Activated naive CD8-positive, alpha-beta T cell treated with anti-CD3 and anti-CD28 coated beads, Interleukin-2, amount 50 U/mL, for 24 hours (primary cell): ENCODE measurements around the gene SLC10A2.

Experiments used
- ATAC-seq: fragments of 150-1000 bp; cut with Tn5 transposase; one replicate; pipeline ENCODE4 v1.10.0; 2021
- DNase-seq: peaks from one replicate; pipeline ENCODE4 v3.0.0; 2021
- H3K27ac Mint-ChIP-seq: one replicate; pipeline ENCODE4 v1.8.0; 2021; ENCODE audit warnings: mild to moderate bottlenecking, mixed read lengths
- H3K27me3 Mint-ChIP-seq: one replicate; pipeline ENCODE4 v1.8.0; 2021; ENCODE audit warnings: mixed read lengths
- H3K36me3 Mint-ChIP-seq: one replicate; pipeline ENCODE4 v1.8.0; 2021; ENCODE audit warnings: low read depth, mixed read lengths
- H3K4me1 Mint-ChIP-seq: one replicate; pipeline ENCODE4 v1.8.0; 2021; ENCODE audit warnings: mixed read lengths
- H3K4me3 Mint-ChIP-seq: one replicate; pipeline ENCODE4 v1.8.0; 2021; ENCODE audit warnings: mild to moderate bottlenecking, moderate library complexity, mixed read lengths
- H3K9me3 Mint-ChIP-seq: one replicate; pipeline ENCODE4 v1.8.0; 2021; ENCODE audit warnings: mixed read lengths

The SLC10A2 gene

GRCh38 chr13:103068836-103069235 is 2.6 kb upstream of the SLC10A2 start:
- Mint-ChIP-seq H3K4me1 (no peaks in the 10 kb centered on the region), H3K27ac (no peak overlapping the region), H3K27me3 (no peaks in the 10 kb centered on the region), H3K9me3 (no peaks in the 10 kb centered on the region), H3K36me3 (no peaks in the 10 kb centered on the region), H3K4me3 (no peak overlapping the region)
- DNase-seq (no peak), ATAC-seq (no peak)

- H3K27ac Mint-ChIP-seq: no peak overlapping the region
- H3K4me3 Mint-ChIP-seq: no peak overlapping the region
- no peaks in the 10 kb centered on the region for H3K27me3 Mint-ChIP-seq
- DNase-seq (no peak), ATAC-seq (no peak)
- no peaks in the 10 kb centered on the region for H3K9me3 Mint-ChIP-seq
- H3K36me3 Mint-ChIP-seq: no peaks in the 10 kb centered on the region
- H3K4me1 Mint-ChIP-seq: no peaks in the 10 kb centered on the region
These were observed 1.7 kb upstream of the SLC10A2 start for GRCh38 chr13:103067751-103068555.

- H3K27ac Mint-ChIP-seq: no peak overlapping the region
- no peaks in the 10 kb centered on the region for H3K4me1 Mint-ChIP-seq
- no peak overlapping the region for H3K4me3 Mint-ChIP-seq
- ATAC-seq: no peak
- H3K27me3 Mint-ChIP-seq: no peaks in the 10 kb centered on the region
- H3K36me3 Mint-ChIP-seq: no peaks in the 10 kb centered on the region
- no peak for DNase-seq
- no peaks in the 10 kb centered on the region for H3K9me3 Mint-ChIP-seq
These were observed 646 bp upstream of the SLC10A2 start for GRCh38 chr13:103066781-103067345.

GRCh38 chr13:103063376-103063775 is 2.8 kb downstream of the SLC10A2 start:
- ATAC-seq: no peak
- H3K4me3 Mint-ChIP-seq: no peak overlapping the region
- no peak for DNase-seq
- H3K4me1 Mint-ChIP-seq: no peaks in the 10 kb centered on the region
- H3K27me3 Mint-ChIP-seq: no peaks in the 10 kb centered on the region
- no peaks in the 10 kb centered on the region for H3K36me3 Mint-ChIP-seq
- H3K9me3 Mint-ChIP-seq: peaks cover 6% of the 10 kb centered on the region
- H3K27ac Mint-ChIP-seq: no peak overlapping the region

GRCh38 chr13:103062079-103062478 is 4.1 kb downstream of the SLC10A2 start:
- no peak for DNase-seq
- no peak overlapping the region for H3K27ac Mint-ChIP-seq
- ATAC-seq: no peak
- H3K36me3 Mint-ChIP-seq: no peaks in the 10 kb centered on the region
- peaks cover 9% of the 10 kb centered on the region for H3K9me3 Mint-ChIP-seq
- H3K4me1 Mint-ChIP-seq: no peaks in the 10 kb centered on the region
- H3K4me3 Mint-ChIP-seq: no peak overlapping the region
- no peaks in the 10 kb centered on the region for H3K27me3 Mint-ChIP-seq

GRCh38 chr13:103056008-103056407 is 10.2 kb downstream of the SLC10A2 start:
- Mint-ChIP-seq H3K4me3 (no peak overlapping the region), H3K27me3 (no peaks in the 10 kb centered on the region), H3K4me1 (no peaks in the 10 kb centered on the region), H3K36me3 (peaks cover 1% of the 10 kb centered on the region), H3K9me3 (peaks cover 28% of the 10 kb centered on the region), H3K27ac (no peak overlapping the region)
- no peak for DNase-seq
- no peak for ATAC-seq

- Mint-ChIP-seq H3K36me3 (peaks cover 1% of the 10 kb centered on the region), H3K27ac (no peak overlapping the region), H3K4me1 (no peaks in the 10 kb centered on the region), H3K9me3 (peaks cover 28% of the 10 kb centered on the region), H3K27me3 (no peaks in the 10 kb centered on the region), H3K4me3 (no peak overlapping the region)
- no peak for DNase-seq
- no peak for ATAC-seq
These were observed 11.1 kb downstream of the SLC10A2 start for GRCh38 chr13:103055166-103055565.

- no peaks in the 10 kb centered on the region for H3K9me3 Mint-ChIP-seq
- H3K36me3 Mint-ChIP-seq: no peaks in the 10 kb centered on the region
- ATAC-seq (no peak), DNase-seq (no peak)
- H3K27ac Mint-ChIP-seq: no peak overlapping the region
- H3K4me1 Mint-ChIP-seq: no peaks in the 10 kb centered on the region
- H3K27me3 Mint-ChIP-seq: peaks cover 1% of the 10 kb centered on the region
- H3K4me3 Mint-ChIP-seq: no peak overlapping the region
These were observed 19.5 kb downstream of the SLC10A2 start for GRCh38 chr13:103046676-103047075.

- Mint-ChIP-seq H3K27me3 (peaks cover 1% of the 10 kb centered on the region), H3K36me3 (no peaks in the 10 kb centered on the region), H3K9me3 (no peaks in the 10 kb centered on the region), H3K4me3 (no peak overlapping the region), H3K27ac (no peak overlapping the region), H3K4me1 (no peaks in the 10 kb centered on the region)
- DNase-seq: no peak
- no peak for ATAC-seq
These were observed 22.2 kb downstream of the SLC10A2 start for GRCh38 chr13:103044056-103044455.

GRCh38 chr13:103040006-103040405 is 26.2 kb downstream of the SLC10A2 start:
- H3K27ac Mint-ChIP-seq: no peak overlapping the region

GRCh38 chr13:103039183-103039582 is 27.0 kb downstream of the SLC10A2 start:
- no peak for ATAC-seq
- no peaks in the 10 kb centered on the region for H3K4me1 Mint-ChIP-seq
- no peak for DNase-seq
- H3K9me3 Mint-ChIP-seq: no peaks in the 10 kb centered on the region
- H3K27ac Mint-ChIP-seq: no peak overlapping the region
- H3K4me3 Mint-ChIP-seq: no peak overlapping the region
- H3K36me3 Mint-ChIP-seq: no peaks in the 10 kb centered on the region
- peaks cover 1% of the 10 kb centered on the region for H3K27me3 Mint-ChIP-seq

More at GRCh38 chr13:103040006-103040405, 26.2 kb downstream of the SLC10A2 start:
- no peaks in the 10 kb centered on the region for H3K4me1 Mint-ChIP-seq
- H3K27me3 Mint-ChIP-seq: peaks cover 1% of the 10 kb centered on the region
- no peak overlapping the region for H3K4me3 Mint-ChIP-seq
- no peaks in the 10 kb centered on the region for H3K9me3 Mint-ChIP-seq
- no peak for ATAC-seq
- H3K36me3 Mint-ChIP-seq: no peaks in the 10 kb centered on the region
- no peak for DNase-seq

- H3K36me3 Mint-ChIP-seq: no peaks in the 10 kb centered on the region
- no peak overlapping the region for H3K27ac Mint-ChIP-seq
- ATAC-seq: no peak
These were observed 29.9 kb downstream of the SLC10A2 start for GRCh38 chr13:103036268-103036667.

GRCh38 chr13:103033999-103034398 is 32.2 kb downstream of the SLC10A2 start:
- Mint-ChIP-seq H3K27ac (no peak overlapping the region), H3K4me1 (peaks cover 7% of the 10 kb centered on the region), H3K4me3 (no peak overlapping the region), H3K27me3 (no peaks in the 10 kb centered on the region), H3K9me3 (no peaks in the 10 kb centered on the region), H3K36me3 (no peaks in the 10 kb centered on the region)
- no peak for DNase-seq
- ATAC-seq: no peak

More at GRCh38 chr13:103036268-103036667, 29.9 kb downstream of the SLC10A2 start:
- H3K9me3 Mint-ChIP-seq: no peaks in the 10 kb centered on the region
- no peak for DNase-seq
- H3K4me3 Mint-ChIP-seq: no peak overlapping the region
- H3K27me3 Mint-ChIP-seq: no peaks in the 10 kb centered on the region
- H3K4me1 Mint-ChIP-seq: peaks cover 2% of the 10 kb centered on the region

- peaks cover 7% of the 10 kb centered on the region for H3K4me1 Mint-ChIP-seq
- no peak overlapping the region for H3K27ac Mint-ChIP-seq
- no peaks in the 10 kb centered on the region for H3K27me3 Mint-ChIP-seq
- peaks cover 3% of the 10 kb centered on the region for H3K9me3 Mint-ChIP-seq
- H3K36me3 Mint-ChIP-seq: no peaks in the 10 kb centered on the region
- DNase-seq (no peak), ATAC-seq (no peak)
- no peak overlapping the region for H3K4me3 Mint-ChIP-seq
These were observed 34.8 kb downstream of the SLC10A2 start for GRCh38 chr13:103031332-103031873.

- Mint-ChIP-seq H3K4me3 (no peak overlapping the region), H3K9me3 (peaks cover 6% of the 10 kb centered on the region), H3K4me1 (peaks cover 7% of the 10 kb centered on the region), H3K36me3 (no peaks in the 10 kb centered on the region), H3K27ac (no peak overlapping the region), H3K27me3 (no peaks in the 10 kb centered on the region)
- ATAC-seq: no peak
- DNase-seq: no peak
These were observed 35.4 kb downstream of the SLC10A2 start for GRCh38 chr13:103030776-103031175.
